HEK293T (cell line): ENCODE data around the gene ARAP2.

ENCODE experiments used
- BHLHE40 ChIP-seq: fragments of 450-650 bp; IDR thresholded peaks from 2 replicates; pipeline ENCODE4 v1.6.1; 2016; ENCODE audit warnings: mild to moderate bottlenecking, moderate library complexity, borderline replicate concordance
- HDGF ChIP-seq: fragments of 450-650 bp; IDR thresholded peaks from 2 replicates; pipeline ENCODE4 v1.6.1; 2017; ENCODE audit warnings: antibody characterized with exemption, borderline replicate concordance
- SP1 ChIP-seq: fragments of 450-650 bp; IDR thresholded peaks from 2 replicates; pipeline ENCODE4 v1.6.1; 2017
- TARDBP ChIP-seq: fragments of 450-650 bp; IDR thresholded peaks from 2 replicates; pipeline ENCODE4 v1.6.1; 2016
- ZNF384 ChIP-seq: fragments of 450-650 bp; IDR thresholded peaks from 2 replicates; pipeline ENCODE4 v1.6.1; 2016

GRCh38 chr4:36243355-36244256, 708 bp downstream of the ARAP2 start:
- TF ChIP-seq ZNF384 = peak; percentile 67
- TF ChIP-seq HDGF = no peak
- no peak for TF ChIP-seq SP1
- no peak for TF ChIP-seq TARDBP
- no peak for TF ChIP-seq BHLHE40
